Neuronal stem cell (in vitro differentiated cells): ENCODE data around the gene MIOX.
"Not testable (repeated sequence)": the region's sequence is repeated elsewhere in the genome, so short reads cannot be mapped to it uniquely, and the experiment has no call there.

Experiments
- DNase-seq: peaks from one replicate; pipeline ENCODE4 v3.0.0-alpha.2; 2013; ENCODE audit warnings: low spot score
- H2AFZ ChIP-seq: one replicate; pipeline ENCODE4 v1.6.1; 2013; ENCODE audit warnings: mild to moderate bottlenecking, low read length, inconsistent platforms
- H2AK5ac ChIP-seq: 2 replicates; pipeline ENCODE4 v1.6.1; 2013; ENCODE audit warnings: low read depth, mild to moderate bottlenecking, inconsistent platforms, low read length, moderate library complexity, mixed read lengths
- H2BK120ac ChIP-seq: 2 replicates; pipeline ENCODE4 v1.6.1; 2013; ENCODE audit warnings: low read depth, mild to moderate bottlenecking, inconsistent platforms, low read length, moderate library complexity, mixed read lengths
- H2BK12ac ChIP-seq: one replicate; pipeline ENCODE4 v1.6.1; 2013; ENCODE audit warnings: low read length, inconsistent platforms
- H2BK15ac ChIP-seq: 2 replicates; pipeline ENCODE4 v1.6.1; 2013; ENCODE audit warnings: mild to moderate bottlenecking, low read length, inconsistent platforms, mixed read lengths
- H2BK5ac ChIP-seq: one replicate; pipeline ENCODE4 v1.6.1; 2013; ENCODE audit warnings: inconsistent platforms, mild to moderate bottlenecking, low read length, moderate library complexity
- H3K14ac ChIP-seq: one replicate; pipeline ENCODE4 v1.6.1; 2013; ENCODE audit warnings: low read length, inconsistent platforms
- H3K18ac ChIP-seq: 2 replicates; pipeline ENCODE4 v1.6.1; 2013; ENCODE audit warnings: low read length, inconsistent platforms
- H3K23ac ChIP-seq: 2 replicates; pipeline ENCODE4 v1.6.1; 2013; ENCODE audit warnings: low read depth, mild to moderate bottlenecking, mixed read lengths, low read length, inconsistent platforms; ENCODE audit not compliant: poor library complexity
- H3K27ac ChIP-seq: replicated peaks from 3 replicates; pipeline ENCODE4 v1.5.1; 2013; ENCODE audit warnings: low read length, inconsistent platforms
- H3K27me3 ChIP-seq, 3 experiments: 2 replicates each; pipeline ENCODE4 v1.6.1; 2013; ENCODE audit warnings: low read length in 3 of 3, mild to moderate bottlenecking in 2 of 3, inconsistent platforms in 1 of 3, low read depth in 1 of 3, mixed read lengths in 1 of 3, moderate library complexity in 1 of 3; ENCODE audit not compliant: control insufficient read depth in 3 of 3, insufficient read depth in 3 of 3
- H3K36me3 ChIP-seq, 2 donors: replicated peaks in 1 of 2; 2 replicates each; pipeline ENCODE4 v1.6.1; 2013; ENCODE audit warnings: low read length in 2 of 2; ENCODE audit not compliant: control insufficient read depth in 2 of 2, insufficient read depth in 2 of 2
- H3K4ac ChIP-seq: 2 replicates; pipeline ENCODE4 v1.6.1; 2013; ENCODE audit warnings: inconsistent platforms, mild to moderate bottlenecking, low read length, moderate library complexity
- H3K4me1 ChIP-seq, 2 donors: 1 replicate in 1 of 2; 2 replicates in 1 of 2; pipeline ENCODE4 v1.6.1; 2013; ENCODE audit warnings: low read length in 2 of 2, low read depth in 1 of 2; ENCODE audit not compliant: control insufficient read depth in 2 of 2, insufficient read depth in 1 of 2
- H3K4me2 ChIP-seq: one replicate; pipeline ENCODE4 v1.6.1; 2013; ENCODE audit warnings: mild to moderate bottlenecking, low read length, inconsistent platforms; ENCODE audit not compliant: insufficient read depth, poor library complexity, severe bottlenecking
- H3K4me3 ChIP-seq, 2 donors: 2 replicates each; pipeline ENCODE4 v1.5.1; 2013; ENCODE audit warnings: low read length in 2 of 2, mild to moderate bottlenecking in 2 of 2, inconsistent platforms in 1 of 2, moderate library complexity in 1 of 2
- H3K79me1 ChIP-seq: one replicate; pipeline ENCODE4 v1.6.1; 2013; ENCODE audit warnings: low read depth, mild to moderate bottlenecking, inconsistent platforms, low read length, moderate library complexity
- H3K9ac ChIP-seq: one replicate; pipeline ENCODE4 v1.6.1; 2013; ENCODE audit warnings: mild to moderate bottlenecking, low read depth, low read length, inconsistent platforms; ENCODE audit not compliant: poor library complexity
- H3K9me3 ChIP-seq, 2 donors: replicated peaks in 1 of 2; 2 replicates each; pipeline versions ENCODE3 to v1.6.1; 2013; ENCODE audit warnings: low read length in 2 of 2, mild to moderate bottlenecking in 2 of 2, inconsistent platforms in 1 of 2, low read depth in 1 of 2, mixed read lengths in 1 of 2, moderate library complexity in 1 of 2; ENCODE audit not compliant: control insufficient read depth in 2 of 2, insufficient read depth in 1 of 2
- H4K8ac ChIP-seq: one replicate; pipeline ENCODE4 v1.6.1; 2013; ENCODE audit warnings: low read depth, mild to moderate bottlenecking, inconsistent platforms, low read length, moderate library complexity
- H4K91ac ChIP-seq: one replicate; pipeline ENCODE4 v1.6.1; 2013; ENCODE audit warnings: low read length, low read depth, mild to moderate bottlenecking, inconsistent platforms; ENCODE audit not compliant: poor library complexity
- WGBS, 2 donors: extraction: QIAGEN DNeasy Blood & Tissue Kit; methylation state at CpG; one replicate each; pipeline ENCODE4 v1.1.7; 2013; ENCODE audit warnings: missing lambda C conversion rate in 2 of 2, mixed read lengths in 1 of 2; ENCODE audit not compliant: insufficient read length in 2 of 2, insufficient replicate concordance in 1 of 2; ENCODE audit errors: extremely low coverage in 2 of 2; 5-methylcytosine and 5-hydroxymethylcytosine counted together

MIOX gene

GRCh38 chr22:50520184-50520583, 33.5 kb downstream of the MIOX start:
- peaks cover 64 to 86% of the 10 kb centered on the region in 2 donors for H3K36me3 ChIP-seq
- H3K23ac ChIP-seq, H2AFZ ChIP-seq, H3K27me3 ChIP-seq, H3K9ac ChIP-seq, H2BK12ac ChIP-seq, H2BK5ac ChIP-seq, H4K91ac ChIP-seq, H3K4me3 ChIP-seq, H3K4me1 ChIP-seq, H3K27ac ChIP-seq, H2BK15ac ChIP-seq, H3K18ac ChIP-seq, H4K8ac ChIP-seq, DNase-seq, H2BK120ac ChIP-seq, H3K9me3 ChIP-seq, H3K14ac ChIP-seq, H3K4me2 ChIP-seq, H3K4ac ChIP-seq, H2AK5ac ChIP-seq: not testable (repeated sequence)
- peaks cover 22% of the 10 kb centered on the region for H3K79me1 ChIP-seq
- WGBS, 2 donors = no CpG with 5 or more reads among the region's 8 CpGs

DNA sequence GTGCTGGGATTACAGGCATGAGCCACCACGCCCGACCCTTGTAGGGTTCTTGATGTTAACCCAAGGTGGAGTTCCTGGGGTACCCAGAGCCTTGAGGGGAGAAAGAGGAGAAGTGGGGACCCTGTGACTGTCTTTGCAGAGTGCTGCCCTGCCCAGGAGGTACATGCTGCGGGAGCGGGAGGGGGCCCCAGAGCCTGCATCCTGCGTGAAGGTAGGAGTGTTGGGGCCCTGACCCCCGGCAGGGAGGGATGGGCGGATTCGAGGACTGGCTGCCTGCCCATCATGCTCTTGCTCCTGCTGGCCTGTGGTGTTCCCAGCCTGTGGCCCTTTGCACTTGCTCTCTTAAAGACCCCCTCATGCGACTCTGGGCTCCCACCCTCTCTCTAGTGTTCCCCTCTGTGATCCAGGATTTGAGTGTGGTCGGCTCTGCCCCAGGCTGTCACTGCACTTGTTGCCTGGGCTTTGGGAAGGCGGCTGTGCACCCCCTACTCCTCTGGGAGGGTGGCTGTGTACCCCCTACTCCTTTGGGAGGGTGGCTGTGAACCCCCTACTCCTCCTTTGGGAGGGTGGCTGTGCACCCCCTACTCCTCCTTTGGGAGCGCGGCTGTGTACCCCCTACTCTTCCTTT, 34.3 kb downstream of the MIOX start:
- H2BK12ac ChIP-seq = no peak overlapping the region
- peaks cover 64 to 82% of the 10 kb centered on the region in 2 donors for H3K36me3 ChIP-seq
- H2BK5ac ChIP-seq = no peak overlapping the region
- no peak overlapping the region for H2AFZ ChIP-seq
- WGBS, 2 donors = no CpG with 5 or more reads among the region's 13 CpGs
- peak overlapping the region; percentile 3 for H4K8ac ChIP-seq
- no peak overlapping the region for H3K9ac ChIP-seq
- peaks cover 22% of the 10 kb centered on the region for H3K79me1 ChIP-seq
- no peak overlapping the region for H3K27ac ChIP-seq
- no peak overlapping the region for H4K91ac ChIP-seq
- peak overlapping the region; percentile 56 for H3K14ac ChIP-seq
- H3K18ac ChIP-seq = no peak overlapping the region
- H3K23ac ChIP-seq = no peak overlapping the region
- no peak for DNase-seq
- H3K4me1 ChIP-seq = peaks cover 5 to 9% of the 10 kb centered on the region in 2 donors
- H2BK120ac ChIP-seq = no peak overlapping the region
- no peak overlapping the region for H2BK15ac ChIP-seq
- no peak overlapping the region for H2AK5ac ChIP-seq
- H3K4me2 ChIP-seq = no peak overlapping the region
- no peak overlapping the region for H3K4ac ChIP-seq
- H3K9me3 ChIP-seq = no peaks in the 10 kb centered on the region
- H3K4me3 ChIP-seq = peak overlapping the region in 1 of 2 donors; percentile 34
- no peaks in the 10 kb centered on the region for H3K27me3 ChIP-seq

GRCh38 chr22:50521710-50522109, 35.1 kb downstream of the MIOX start:
- Histone ChIP-seq H2BK5ac (no peak overlapping the region), H3K36me3 (peaks cover 61 to 75% of the 10 kb centered on the region in 2 donors), H2BK12ac (no peak overlapping the region), H3K9me3 (no peaks in the 10 kb centered on the region), H3K4me3 (no peak overlapping the region), H4K8ac (no peak overlapping the region), H3K4me2 (no peak overlapping the region), H3K27me3 (no peaks in the 10 kb centered on the region), H3K27ac (no peak overlapping the region), H2BK15ac (no peak overlapping the region), H2AK5ac (no peak overlapping the region), H3K9ac (no peak overlapping the region), H2BK120ac (no peak overlapping the region), H3K23ac (no peak overlapping the region), H3K79me1 (peaks cover 17% of the 10 kb centered on the region), H3K18ac (no peak overlapping the region), H4K91ac (no peak overlapping the region), H3K4me1 (peaks cover 7 to 10% of the 10 kb centered on the region in 2 donors), H2AFZ (no peak overlapping the region), H3K14ac (no peak overlapping the region), H3K4ac (no peak overlapping the region)
- DNase-seq = no peak
- no CpG with 5 or more reads among the region's 10 CpGs for WGBS, 2 donors

GRCh38 chr22:50522208-50522805, 35.6 kb downstream of the MIOX start:
- Histone ChIP-seq H2AFZ (no peak overlapping the region), H3K27me3 (no peaks in the 10 kb centered on the region), H3K4me2 (no peak overlapping the region), H3K9ac (no peak overlapping the region), H3K4ac (no peak overlapping the region), H2AK5ac (no peak overlapping the region), H3K36me3 (peaks cover 55 to 69% of the 10 kb centered on the region in 2 donors), H3K4me1 (peaks cover 11 to 16% of the 10 kb centered on the region in 2 donors), H3K9me3 (no peaks in the 10 kb centered on the region), H3K14ac (no peak overlapping the region), H4K8ac (no peak overlapping the region), H2BK5ac (peak overlapping the region; percentile 39), H4K91ac (no peak overlapping the region), H3K23ac (no peak overlapping the region), H3K79me1 (peaks cover 13% of the 10 kb centered on the region), H3K27ac (no peak overlapping the region), H2BK120ac (no peak overlapping the region), H2BK12ac (no peak overlapping the region), H2BK15ac (no peak overlapping the region), H3K18ac (no peak overlapping the region), H3K4me3 (no peak overlapping the region)
- no CpG with 5 or more reads among the region's 15 CpGs for WGBS, 2 donors
- no peak for DNase-seq
